ENCODE measurements around the gene GPR39.

DNA sequence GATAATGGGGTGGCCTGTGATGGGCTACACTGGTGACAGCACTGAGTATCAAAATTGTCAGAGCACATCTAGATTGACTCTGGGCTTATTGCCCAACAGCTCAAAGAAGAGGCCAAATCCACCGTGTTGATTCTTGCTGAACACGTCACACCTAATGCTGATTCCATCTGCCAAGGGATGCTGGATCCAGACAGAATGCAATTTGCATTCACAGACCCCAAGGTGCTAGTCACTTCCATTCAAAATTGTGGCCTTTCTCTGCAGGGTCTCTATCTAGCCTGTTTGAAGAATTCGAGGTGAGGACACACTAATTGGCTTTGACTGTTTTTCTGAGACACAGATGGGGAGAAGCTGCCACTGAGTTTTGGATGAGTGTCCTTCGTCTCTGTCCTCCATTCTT, 13.5 kb upstream of the GPR39 start:
- TF ChIP-seq POLR2A (IDR thresholded peaks at IDR 0.05) = no peak
- TF ChIP-seq, protein P1, sequence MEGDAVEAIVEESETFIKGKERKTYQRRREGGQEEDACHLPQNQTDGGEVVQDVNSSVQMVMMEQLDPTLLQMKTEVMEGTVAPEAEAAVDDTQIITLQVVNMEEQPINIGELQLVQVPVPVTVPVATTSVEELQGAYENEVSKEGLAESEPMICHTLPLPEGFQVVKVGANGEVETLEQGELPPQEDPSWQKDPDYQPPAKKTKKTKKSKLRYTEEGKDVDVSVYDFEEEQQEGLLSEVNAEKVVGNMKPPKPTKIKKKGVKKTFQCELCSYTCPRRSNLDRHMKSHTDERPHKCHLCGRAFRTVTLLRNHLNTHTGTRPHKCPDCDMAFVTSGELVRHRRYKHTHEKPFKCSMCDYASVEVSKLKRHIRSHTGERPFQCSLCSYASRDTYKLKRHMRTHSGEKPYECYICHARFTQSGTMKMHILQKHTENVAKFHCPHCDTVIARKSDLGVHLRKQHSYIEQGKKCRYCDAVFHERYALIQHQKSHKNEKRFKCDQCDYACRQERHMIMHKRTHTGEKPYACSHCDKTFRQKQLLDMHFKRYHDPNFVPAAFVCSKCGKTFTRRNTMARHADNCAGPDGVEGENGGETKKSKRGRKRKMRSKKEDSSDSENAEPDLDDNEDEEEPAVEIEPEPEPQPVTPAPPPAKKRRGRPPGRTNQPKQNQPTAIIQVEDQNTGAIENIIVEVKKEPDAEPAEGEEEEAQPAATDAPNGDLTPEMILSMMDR (IDR thresholded peaks at IDR 0.05) = no peak

Data from Peyer's patch (tissue), 4 donors.